Smooth muscle cell (in vitro differentiated cells): ENCODE measurements around the gene ZBTB46. TPM values are rescaled to one million over a fixed set of nuclear protein-coding genes. Genes with fewer than 3 reads are reported as not detected.
A peak's percentile ranks its signal among the peaks of the same experiment; 100 is the strongest.

Source experiments
- DNase-seq: peaks from one replicate; lab custom pipeline; 2025; ENCODE audit not compliant: unreplicated experiment; lab: John Stamatoyannopoulos, UW
- H2AFZ ChIP-seq: fragments of 200-600 bp; sonication (generic); 2 replicates; pipeline ENCODE4 v1.6.0; 2016; ENCODE audit warnings: antibody characterized with exemption, low read depth, mild to moderate bottlenecking
- H3F3A ChIP-seq: fragments of 200-600 bp; sonication (generic); 2 replicates; pipeline ENCODE4 v1.6.0; 2017; ENCODE audit warnings: antibody characterized with exemption, low read depth
- H3K27ac ChIP-seq: fragments of 200-600 bp; sonication (generic); 2 replicates; pipeline ENCODE4 v1.5.1; 2016; ENCODE audit warnings: low read depth, mild to moderate bottlenecking
- H3K27me3 ChIP-seq: fragments of 200-600 bp; sonication (generic); 2 replicates; pipeline ENCODE4 v1.6.1; 2016; ENCODE audit warnings: low read depth, mild to moderate bottlenecking
- H3K36me3 ChIP-seq: fragments of 200-600 bp; sonication (generic); 2 replicates; pipeline ENCODE4 v1.5.1; 2016; ENCODE audit warnings: low read depth
- H3K4me1 ChIP-seq: fragments of 200-600 bp; sonication (generic); 2 replicates; pipeline ENCODE4 v1.5.1; 2016; ENCODE audit warnings: low read depth
- H3K4me2 ChIP-seq: fragments of 200-600 bp; sonication (generic); 2 replicates; pipeline ENCODE4 v1.6.0; 2016; ENCODE audit warnings: mild to moderate bottlenecking
- H3K4me3 ChIP-seq: fragments of 200-600 bp; sonication (generic); 2 replicates; pipeline ENCODE4 v1.5.1; 2016; ENCODE audit warnings: mild to moderate bottlenecking
- H3K79me2 ChIP-seq: fragments of 200-600 bp; sonication (generic); 2 replicates; pipeline ENCODE4 v1.6.0; 2016; ENCODE audit warnings: low read depth, mild to moderate bottlenecking
- H3K9ac ChIP-seq: fragments of 200-600 bp; sonication (generic); 2 replicates; pipeline ENCODE4 v1.6.0; 2016; ENCODE audit warnings: low read depth
- H3K9me3 ChIP-seq: fragments of 200-600 bp; sonication (generic); replicated peaks from 2 replicates; pipeline ENCODE4 v1.5.1; 2016; ENCODE audit warnings: low read depth
- H4K20me1 ChIP-seq: fragments of 200-600 bp; sonication (generic); 2 replicates; pipeline ENCODE4 v1.6.0; 2016; ENCODE audit warnings: low read depth
- WGBS: methylation state at CpG from one replicate; pipeline ENCODE4 v1.1.7; 2016; ENCODE audit warnings: low lambda C conversion rate; 5-methylcytosine and 5-hydroxymethylcytosine counted together
- polyA plus RNA-seq: library from polyadenylated mRNA; unstranded; fragments of >200 nt; fragmentation: Nextera tagmentation; extraction: Ambion mirVana; gene quantifications from 2 replicates; pipeline ENCODE4 v1.2.1, GENCODE V29; 2016
- total RNA-seq: library from RNA; depleted of rRNA; stranded (reverse); fragments of >200 nt; gene quantifications from 2 replicates; pipeline ENCODE4 v1.2.3, GENCODE V29; 2014
- TF ChIP-seq, protein P1 (sequence below): fragments of 200-600 bp; sonication (generic); IDR thresholded peaks from 2 replicates; pipeline ENCODE4 v1.5.1; 2017; ENCODE audit warnings: borderline replicate concordance, mild to moderate bottlenecking, antibody characterized with exemption; ENCODE audit not compliant: insufficient read depth, poor library complexity, severe bottlenecking

ZBTB46 gene
- total and polyA plus RNA-seq, 2 experiments from 2014 or later = 2.3 to 2.7 TPM

DNA sequence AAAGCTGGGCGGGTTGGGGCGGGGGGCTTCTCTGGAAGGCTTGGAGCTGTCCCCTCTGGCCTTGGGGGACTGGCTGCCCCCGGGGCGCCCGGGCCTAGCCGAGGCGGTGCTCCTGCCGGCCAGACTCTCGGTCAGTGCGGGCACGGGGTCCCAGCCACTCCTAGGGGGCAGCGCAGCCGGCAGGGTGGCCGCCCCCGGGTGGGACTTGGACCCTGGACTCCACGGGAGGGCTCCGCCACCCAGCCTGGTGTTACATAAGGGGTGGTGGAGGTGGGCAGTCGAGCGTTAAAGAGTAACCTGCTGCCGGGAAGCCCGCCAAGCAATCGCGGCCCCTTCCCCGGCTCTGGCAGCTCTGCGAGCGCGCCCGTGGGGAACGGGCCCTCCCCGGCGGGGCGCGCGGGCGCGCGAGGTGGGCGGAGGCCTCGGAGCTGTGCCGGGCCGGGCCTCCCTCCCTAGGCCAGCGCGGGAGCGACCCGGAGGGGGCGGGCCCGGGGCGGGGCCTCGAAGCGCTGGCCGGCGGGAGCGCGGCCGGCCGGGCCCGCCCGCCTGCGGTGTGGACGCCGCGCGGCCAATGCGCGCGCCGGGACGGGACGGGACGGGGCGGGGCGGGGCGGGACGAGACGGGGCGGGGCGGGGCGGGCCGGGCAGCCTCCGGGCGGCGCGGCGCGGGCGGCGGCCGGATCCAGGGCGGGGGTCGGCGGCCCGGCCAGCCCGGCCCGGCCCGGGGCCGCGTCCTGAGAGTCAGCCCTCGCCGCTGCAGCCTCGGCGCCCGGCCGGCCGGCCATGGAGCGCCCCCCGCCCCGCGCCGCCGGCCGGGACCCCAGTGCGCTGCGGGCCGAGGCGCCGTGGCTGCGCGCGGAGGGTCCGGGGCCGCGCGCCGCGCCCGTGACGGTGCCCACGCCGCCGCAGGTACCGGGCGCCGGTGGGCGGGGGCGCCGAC, 91.7 kb downstream of the ZBTB46 start, which contains the start of gene SLC2A4RG:
SLC2A4RG (plus strand) TSS at position 647 of the 940 bp plus-strand sequence; CDS start at position 784, 137 bp downstream.
- WGBS = 2% methylated on average over 48 of the region's 136 CpGs

DNA sequence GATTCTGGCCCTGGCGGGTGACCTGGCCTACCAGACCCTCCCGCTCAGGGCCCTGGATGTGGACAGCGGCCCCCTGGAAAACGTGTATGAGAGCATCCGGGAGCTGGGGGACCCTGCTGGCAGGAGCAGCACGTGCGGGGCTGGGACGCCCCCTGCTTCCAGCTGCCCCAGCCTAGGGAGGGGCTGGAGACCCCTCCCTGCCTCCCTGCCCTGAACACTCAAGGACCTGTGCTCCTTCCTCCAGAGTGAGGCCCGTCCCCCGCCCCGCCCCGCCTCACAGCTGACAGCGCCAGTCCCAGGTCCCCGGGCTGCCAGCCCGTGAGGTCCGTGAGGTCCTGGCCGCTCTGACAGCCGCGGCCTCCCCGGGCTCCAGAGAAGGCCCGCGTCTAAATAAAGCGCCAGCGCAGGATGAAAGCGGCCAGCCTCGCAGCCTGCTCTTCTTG, 92.4 kb downstream of the ZBTB46 start:
- Histone ChIP-seq H3K27me3 (no peaks in the 10 kb centered on the region), H3K4me3 (peak overlapping the region; percentile 58), H3K9me3 (no peaks in the 10 kb centered on the region), H3F3A (peaks cover 24% of the 10 kb centered on the region), H3K4me2 (peak overlapping the region; percentile 96), H3K79me2 (no peaks in the 10 kb centered on the region), H3K36me3 (no peaks in the 10 kb centered on the region), H3K9ac (no peak overlapping the region), H2AFZ (no peak overlapping the region), H3K27ac (peak overlapping the region; percentile 11), H3K4me1 (peaks cover 30% of the 10 kb centered on the region), H4K20me1 (peaks cover 49% of the 10 kb centered on the region)
- TF ChIP-seq, protein P1, sequence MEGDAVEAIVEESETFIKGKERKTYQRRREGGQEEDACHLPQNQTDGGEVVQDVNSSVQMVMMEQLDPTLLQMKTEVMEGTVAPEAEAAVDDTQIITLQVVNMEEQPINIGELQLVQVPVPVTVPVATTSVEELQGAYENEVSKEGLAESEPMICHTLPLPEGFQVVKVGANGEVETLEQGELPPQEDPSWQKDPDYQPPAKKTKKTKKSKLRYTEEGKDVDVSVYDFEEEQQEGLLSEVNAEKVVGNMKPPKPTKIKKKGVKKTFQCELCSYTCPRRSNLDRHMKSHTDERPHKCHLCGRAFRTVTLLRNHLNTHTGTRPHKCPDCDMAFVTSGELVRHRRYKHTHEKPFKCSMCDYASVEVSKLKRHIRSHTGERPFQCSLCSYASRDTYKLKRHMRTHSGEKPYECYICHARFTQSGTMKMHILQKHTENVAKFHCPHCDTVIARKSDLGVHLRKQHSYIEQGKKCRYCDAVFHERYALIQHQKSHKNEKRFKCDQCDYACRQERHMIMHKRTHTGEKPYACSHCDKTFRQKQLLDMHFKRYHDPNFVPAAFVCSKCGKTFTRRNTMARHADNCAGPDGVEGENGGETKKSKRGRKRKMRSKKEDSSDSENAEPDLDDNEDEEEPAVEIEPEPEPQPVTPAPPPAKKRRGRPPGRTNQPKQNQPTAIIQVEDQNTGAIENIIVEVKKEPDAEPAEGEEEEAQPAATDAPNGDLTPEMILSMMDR = no peak
- 21% methylated on average over 15 of the region's 26 CpGs for WGBS
- no peak for DNase-seq

More for the DNA sequence above, 91.7 kb downstream of the ZBTB46 start, which contains the start of gene SLC2A4RG:
- Histone ChIP-seq H3K4me3 (peak within 1 kb of the TSS; percentile 83), H3K79me2 (no peaks in the 10 kb centered on the region), H3K27me3 (no peaks in the 10 kb centered on the region), H2AFZ (no peak within 1 kb of the TSS), H4K20me1 (peaks cover 42% of the 10 kb centered on the region), H3K9ac (peak within 1 kb of the TSS; percentile 66), H3K4me1 (peaks cover 30% of the 10 kb centered on the region), H3K9me3 (no peaks in the 10 kb centered on the region), H3K27ac (peak within 1 kb of the TSS; percentile 60), H3K36me3 (no peaks in the 10 kb centered on the region), H3F3A (peaks cover 24% of the 10 kb centered on the region), H3K4me2 (peak within 1 kb of the TSS; percentile 96)
- TF ChIP-seq, protein P1 = no peak
- no peak for DNase-seq

GRCh38 chr20:63737945-63738686, 92.9 kb downstream of the ZBTB46 start:
- no peak for DNase-seq
- Histone ChIP-seq H3K4me1 (peaks cover 30% of the 10 kb centered on the region), H3K9ac (no peak overlapping the region), H3K9me3 (no peaks in the 10 kb centered on the region), H3K79me2 (no peaks in the 10 kb centered on the region), H3K27me3 (no peaks in the 10 kb centered on the region), H4K20me1 (peaks cover 54% of the 10 kb centered on the region), H3F3A (peaks cover 18% of the 10 kb centered on the region), H3K4me2 (peak overlapping the region; percentile 96), H2AFZ (no peak overlapping the region), H3K36me3 (no peaks in the 10 kb centered on the region), H3K27ac (no peak overlapping the region), H3K4me3 (peak overlapping the region; percentile 58)
- WGBS = 34% methylated on average over 27 of the region's 43 CpGs
- TF ChIP-seq, protein P1 = no peak
